Activated naive CD8-positive, alpha-beta T cell treated with anti-CD3 and anti-CD28 coated beads for 36 hours (primary cell): ENCODE results near the gene PSTPIP1. TPM values are rescaled to one million over a fixed set of nuclear protein-coding genes. Genes with fewer than 3 reads are reported as not detected.

Experiments
- DNase-seq: peaks from one replicate; pipeline ENCODE4 v3.0.0; 2021
- H3K27ac Mint-ChIP-seq: one replicate; pipeline ENCODE4 v1.8.0; 2022; ENCODE audit warnings: mild to moderate bottlenecking, moderate library complexity, mixed read lengths
- H3K27me3 Mint-ChIP-seq: one replicate; pipeline ENCODE4 v1.8.0; 2022; ENCODE audit warnings: mild to moderate bottlenecking, mixed read lengths
- H3K36me3 Mint-ChIP-seq: one replicate; pipeline ENCODE4 v1.8.0; 2021; ENCODE audit warnings: mild to moderate bottlenecking, mixed read lengths
- H3K4me1 Mint-ChIP-seq: one replicate; pipeline ENCODE4 v1.8.0; 2021; ENCODE audit warnings: mixed read lengths
- H3K4me3 Mint-ChIP-seq: one replicate; pipeline ENCODE4 v1.8.0; 2022; ENCODE audit warnings: mild to moderate bottlenecking, moderate library complexity, mixed read lengths
- H3K9me3 Mint-ChIP-seq: one replicate; pipeline ENCODE4 v1.8.0; 2022; ENCODE audit warnings: mixed read lengths
- total RNA-seq, 2 experiments: library from RNA; stranded (reverse); gene quantifications; one replicate each; pipeline ENCODE4 v1.2.3, GENCODE V29; 2021

PSTPIP1 gene
- total RNA-seq, 2 experiments from 2014 or later, result 93.4 to 94.5 TPM

GRCh38 chr15:76987896-76988860, 6.7 kb upstream of the PSTPIP1 start:
- no peaks in the 10 kb centered on the region for H3K36me3 Mint-ChIP-seq
- H3K27ac Mint-ChIP-seq, result peak overlapping the region; percentile 99
- H3K27me3 Mint-ChIP-seq, result no peaks in the 10 kb centered on the region
- peak; percentile 81 for DNase-seq
- H3K9me3 Mint-ChIP-seq, result peaks cover under 1% of the 10 kb centered on the region
- H3K4me1 Mint-ChIP-seq, result peaks cover 40% of the 10 kb centered on the region
- peak overlapping the region; percentile 66 for H3K4me3 Mint-ChIP-seq

- Mint-ChIP-seq H3K36me3 (no peaks in the 10 kb centered on the region), H3K4me3 (peak overlapping the region; percentile 66), H3K9me3 (peaks cover 2% of the 10 kb centered on the region), H3K27me3 (no peaks in the 10 kb centered on the region), H3K4me1 (peaks cover 47% of the 10 kb centered on the region), H3K27ac (peak overlapping the region; percentile 99)
- DNase-seq, result no peak
Observed at GRCh38 chr15:76988867-76989780, 5.8 kb upstream of the PSTPIP1 start.

- Mint-ChIP-seq H3K36me3 (peaks cover 9% of the 10 kb centered on the region), H3K9me3 (peaks cover 2% of the 10 kb centered on the region), H3K27me3 (no peaks in the 10 kb centered on the region), H3K4me3 (no peak overlapping the region), H3K27ac (no peak overlapping the region), H3K4me1 (peaks cover 52% of the 10 kb centered on the region)
- DNase-seq, result no peak
Observed at GRCh38 chr15:76991048-76991447, 3.9 kb upstream of the PSTPIP1 start.

GRCh38 chr15:76991741-76992645, 2.9 kb upstream of the PSTPIP1 start:
- Mint-ChIP-seq H3K4me1 (peaks cover 51% of the 10 kb centered on the region), H3K9me3 (peaks cover 2% of the 10 kb centered on the region), H3K27ac (no peak overlapping the region), H3K36me3 (peaks cover 13% of the 10 kb centered on the region), H3K27me3 (no peaks in the 10 kb centered on the region), H3K4me3 (no peak overlapping the region)
- no peak for DNase-seq

- H3K36me3 Mint-ChIP-seq, result peaks cover 24% of the 10 kb centered on the region
- peaks cover 53% of the 10 kb centered on the region for H3K4me1 Mint-ChIP-seq
- H3K27ac Mint-ChIP-seq, result peak overlapping the region; percentile 95
- peaks cover 2% of the 10 kb centered on the region for H3K9me3 Mint-ChIP-seq
- DNase-seq, result no peak
- H3K27me3 Mint-ChIP-seq, result no peaks in the 10 kb centered on the region
- peak overlapping the region; percentile 6 for H3K4me3 Mint-ChIP-seq
Observed at GRCh38 chr15:76993114-76993725, 1.7 kb upstream of the PSTPIP1 start.

GRCh38 chr15:76994001-76994400, 925 bp upstream of the PSTPIP1 start:
- Mint-ChIP-seq H3K36me3 (peaks cover 26% of the 10 kb centered on the region), H3K4me3 (peak overlapping the region; percentile 95), H3K27ac (peak overlapping the region; percentile 95), H3K4me1 (peaks cover 53% of the 10 kb centered on the region), H3K9me3 (peaks cover 2% of the 10 kb centered on the region), H3K27me3 (no peaks in the 10 kb centered on the region)
- DNase-seq, result peak; percentile 64

- Mint-ChIP-seq H3K4me3 (peak overlapping the region; percentile 95), H3K27ac (peak overlapping the region; percentile 95), H3K4me1 (peaks cover 55% of the 10 kb centered on the region), H3K36me3 (peaks cover 30% of the 10 kb centered on the region), H3K27me3 (no peaks in the 10 kb centered on the region), H3K9me3 (peaks cover 2% of the 10 kb centered on the region)
- DNase-seq, result no peak
Observed at GRCh38 chr15:76994496-76994895, 430 bp upstream of the PSTPIP1 start.

- H3K27me3 Mint-ChIP-seq, result no peaks in the 10 kb centered on the region
- peaks cover 2% of the 10 kb centered on the region for H3K9me3 Mint-ChIP-seq
- H3K27ac Mint-ChIP-seq, result peak overlapping the region; percentile 95
- H3K4me1 Mint-ChIP-seq, result peaks cover 56% of the 10 kb centered on the region
- H3K36me3 Mint-ChIP-seq, result peaks cover 32% of the 10 kb centered on the region
- H3K4me3 Mint-ChIP-seq, result peak overlapping the region; percentile 95
- no peak for DNase-seq
Observed at GRCh38 chr15:76996076-76996525, 1.2 kb downstream of the PSTPIP1 start.

GRCh38 chr15:76996526-76997401, 1.8 kb downstream of the PSTPIP1 start:
- Mint-ChIP-seq H3K9me3 (peaks cover 2% of the 10 kb centered on the region), H3K36me3 (peaks cover 35% of the 10 kb centered on the region)
- DNase-seq, result peak; percentile 64

GRCh38 chr15:76998663-76999285, 3.8 kb downstream of the PSTPIP1 start:
- no peak for DNase-seq
- Mint-ChIP-seq H3K27ac (peak overlapping the region; percentile 14), H3K4me3 (peak overlapping the region; percentile 95), H3K4me1 (peaks cover 71% of the 10 kb centered on the region), H3K9me3 (no peaks in the 10 kb centered on the region), H3K27me3 (no peaks in the 10 kb centered on the region), H3K36me3 (peaks cover 51% of the 10 kb centered on the region)

More at GRCh38 chr15:76996526-76997401, 1.8 kb downstream of the PSTPIP1 start:
- H3K27ac Mint-ChIP-seq, result peak overlapping the region; percentile 95
- peaks cover 61% of the 10 kb centered on the region for H3K4me1 Mint-ChIP-seq
- H3K4me3 Mint-ChIP-seq, result peak overlapping the region; percentile 95
- no peaks in the 10 kb centered on the region for H3K27me3 Mint-ChIP-seq

GRCh38 chr15:76999996-77000395, 5.1 kb downstream of the PSTPIP1 start:
- Mint-ChIP-seq H3K4me1 (peaks cover 68% of the 10 kb centered on the region), H3K27ac (no peak overlapping the region), H3K4me3 (no peak overlapping the region), H3K27me3 (no peaks in the 10 kb centered on the region), H3K36me3 (peaks cover 64% of the 10 kb centered on the region), H3K9me3 (peaks cover 5% of the 10 kb centered on the region)
- DNase-seq, result no peak

- peak overlapping the region; percentile 51 for H3K4me3 Mint-ChIP-seq
- peaks cover 66% of the 10 kb centered on the region for H3K36me3 Mint-ChIP-seq
- no peaks in the 10 kb centered on the region for H3K27me3 Mint-ChIP-seq
- DNase-seq, result no peak
- peaks cover 78% of the 10 kb centered on the region for H3K4me1 Mint-ChIP-seq
- H3K9me3 Mint-ChIP-seq, result peaks cover 9% of the 10 kb centered on the region
- peak overlapping the region; percentile 79 for H3K27ac Mint-ChIP-seq
Observed at GRCh38 chr15:77001351-77001750, 6.4 kb downstream of the PSTPIP1 start.

GRCh38 chr15:77001966-77002365, 7.0 kb downstream of the PSTPIP1 start:
- Mint-ChIP-seq H3K36me3 (peaks cover 68% of the 10 kb centered on the region), H3K27me3 (no peaks in the 10 kb centered on the region), H3K4me3 (peak overlapping the region; percentile 8), H3K4me1 (peaks cover 82% of the 10 kb centered on the region), H3K9me3 (peaks cover 9% of the 10 kb centered on the region), H3K27ac (peak overlapping the region; percentile 91)
- no peak for DNase-seq
